Stimulated activated CD4-positive, alpha-beta T cell treated with anti-CD3 and anti-CD28 coated beads, Interleukin-12 subunit alpha, Interleukin-12 subunit beta, amount 100 ng/mL, for 4 hours (primary cell): ENCODE measurements around the gene FRS2.
"Not testable (repeated sequence)": the region's sequence is repeated elsewhere in the genome, so short reads cannot be mapped to it uniquely, and the experiment has no call there.

ENCODE experiments used
- DNase-seq: peaks from one replicate; pipeline ENCODE4 v3.0.0-alpha.2; 2020

The FRS2 gene

DNA sequence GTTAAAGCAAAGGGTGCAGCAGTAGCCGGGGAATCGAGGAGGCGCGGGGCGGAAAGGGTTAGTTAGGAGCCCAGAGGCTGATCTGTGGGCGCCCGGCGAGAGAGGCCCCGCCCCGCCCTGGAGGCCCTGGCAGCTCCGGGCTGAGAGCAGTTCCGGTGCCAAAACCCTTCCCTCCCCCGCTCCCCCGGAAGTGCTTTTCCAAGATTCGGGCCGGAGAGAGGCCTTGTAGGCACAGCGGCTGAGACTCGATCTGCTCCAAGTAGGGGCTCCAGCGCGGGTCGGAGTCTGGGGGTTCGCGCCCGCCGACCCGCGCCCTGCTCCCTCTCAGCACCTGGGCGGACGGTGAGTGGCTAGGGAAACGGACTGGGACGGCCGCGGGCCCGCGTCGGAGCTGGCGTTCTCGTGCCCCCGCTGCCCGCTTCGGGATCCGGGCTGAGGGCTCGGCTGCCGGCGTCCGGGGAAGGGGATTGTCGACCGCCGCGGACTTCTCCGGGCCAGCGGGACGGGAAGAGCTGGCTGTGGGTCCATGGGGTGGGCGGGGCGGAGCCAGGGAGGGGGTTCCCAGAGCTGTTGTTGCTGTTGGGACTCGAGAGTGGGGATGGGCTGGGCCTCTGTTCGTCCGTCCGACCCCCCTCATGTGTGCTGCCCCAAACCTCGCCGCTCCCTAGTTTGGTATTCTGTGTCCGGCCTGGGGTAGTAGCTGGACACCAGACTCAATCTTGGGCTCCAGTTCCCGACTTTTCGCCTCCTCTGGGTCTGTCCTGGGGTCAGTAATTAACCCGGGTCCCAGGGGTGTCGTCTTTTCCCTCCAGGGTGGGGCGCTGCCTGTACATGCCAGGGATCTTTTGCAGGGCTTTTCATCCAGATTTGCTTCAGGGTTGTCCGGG is at the start of gene FRS2:
Gene FRS2 (plus strand): TSS at position 200 of the 887 bp plus-strand sequence. CDS start 98,643 bp downstream, outside the sequence.
- peak; percentile 84 for DNase-seq

DNA sequence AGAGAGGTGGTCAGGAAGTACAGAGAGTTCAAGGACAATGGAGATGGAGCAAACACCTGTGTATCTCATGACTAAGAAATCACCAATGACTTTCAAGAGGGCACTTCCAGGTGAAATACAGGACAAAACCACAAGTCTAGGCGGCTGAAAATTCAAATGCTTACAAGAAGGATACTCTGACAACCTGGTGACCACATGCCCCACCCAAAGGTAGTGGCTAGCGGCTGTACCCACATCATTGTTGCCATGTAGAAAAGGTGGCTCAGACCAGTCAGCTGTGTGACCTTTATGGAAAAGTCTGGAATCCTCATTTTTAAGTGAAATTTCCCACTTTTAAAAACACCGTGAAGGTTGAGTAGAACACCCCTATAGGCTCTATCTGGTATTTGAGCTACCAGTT is 48.6 kb upstream of the FRS2 start:
- DNase-seq: no peak

DNA sequence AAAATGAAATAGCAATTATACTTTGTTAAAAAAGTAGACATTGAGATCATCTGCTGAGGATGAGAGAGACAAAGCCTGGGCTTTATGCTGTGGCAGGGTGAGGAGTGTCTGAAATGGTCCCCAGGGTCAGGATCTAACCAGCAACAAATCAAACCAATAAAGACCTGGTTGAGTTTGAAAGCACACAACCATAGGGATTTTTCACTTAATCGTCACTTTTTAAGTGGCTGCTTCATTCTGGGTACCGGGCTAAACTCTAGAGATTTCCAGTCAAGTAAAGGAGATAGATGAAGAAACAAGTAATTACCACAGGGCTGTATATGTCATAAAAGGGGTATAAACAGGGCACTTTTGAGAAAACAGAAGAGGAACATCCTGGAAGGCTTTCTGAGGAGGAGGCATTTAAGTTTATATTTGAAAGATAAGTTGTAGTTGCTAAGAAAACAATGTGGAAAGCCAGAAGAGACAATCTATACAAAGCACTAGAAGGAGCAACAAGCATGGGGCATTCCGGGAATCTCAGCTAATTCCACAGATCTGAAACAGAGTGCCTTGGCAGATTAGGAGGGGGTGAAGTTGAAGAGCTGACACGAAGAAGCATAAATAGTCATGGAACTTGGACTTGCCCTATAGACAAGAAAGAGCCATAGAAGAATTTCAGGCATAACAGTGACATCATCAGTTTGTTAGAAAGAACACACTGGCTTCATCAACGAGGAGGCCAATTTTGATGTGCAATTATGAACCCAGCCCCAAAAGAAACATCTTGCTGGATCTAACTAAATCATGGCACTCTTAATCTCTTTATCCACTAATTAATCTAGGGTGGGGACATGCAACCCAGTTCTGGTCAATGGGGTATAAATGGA is 46.9 kb upstream of the FRS2 start:
- no peak for DNase-seq

GRCh38 chr12:69425417-69425816 is 44.8 kb upstream of the FRS2 start:
- no peak for DNase-seq

DNA sequence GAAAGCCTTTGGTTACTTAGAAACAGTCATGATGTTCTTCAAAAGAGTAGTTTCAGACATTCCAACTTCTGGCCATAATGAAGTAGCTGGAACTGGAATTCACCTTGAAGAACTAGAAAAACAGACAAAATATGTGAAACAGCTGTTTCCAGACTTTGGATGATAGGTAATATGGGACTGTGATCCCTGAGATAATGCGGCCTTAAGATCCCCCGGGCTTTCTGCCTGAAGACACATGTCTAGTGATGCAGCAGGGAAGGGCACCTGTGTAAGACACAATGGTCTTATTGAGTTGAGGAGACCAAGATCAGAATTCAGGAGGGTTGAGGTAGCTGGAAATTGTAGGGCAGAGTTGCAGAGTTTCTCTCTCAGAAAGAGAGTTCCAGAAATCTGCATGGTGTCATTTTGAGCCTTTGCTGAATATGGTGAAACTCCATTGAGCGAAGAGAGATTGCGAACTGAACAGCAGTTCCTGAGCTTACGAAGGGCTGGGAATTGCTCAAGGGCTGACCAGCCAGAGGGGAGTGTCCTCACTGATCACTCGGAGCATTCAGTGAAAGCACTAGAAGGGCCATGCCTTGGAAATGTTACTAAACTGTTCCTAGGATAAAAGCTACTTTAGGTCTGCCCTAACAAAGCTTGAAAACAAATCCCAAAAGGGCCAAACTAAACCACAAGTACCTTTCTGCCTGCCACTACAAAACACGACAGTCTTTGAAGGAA is 41.7 kb upstream of the FRS2 start:
- DNase-seq: no peak

DNA sequence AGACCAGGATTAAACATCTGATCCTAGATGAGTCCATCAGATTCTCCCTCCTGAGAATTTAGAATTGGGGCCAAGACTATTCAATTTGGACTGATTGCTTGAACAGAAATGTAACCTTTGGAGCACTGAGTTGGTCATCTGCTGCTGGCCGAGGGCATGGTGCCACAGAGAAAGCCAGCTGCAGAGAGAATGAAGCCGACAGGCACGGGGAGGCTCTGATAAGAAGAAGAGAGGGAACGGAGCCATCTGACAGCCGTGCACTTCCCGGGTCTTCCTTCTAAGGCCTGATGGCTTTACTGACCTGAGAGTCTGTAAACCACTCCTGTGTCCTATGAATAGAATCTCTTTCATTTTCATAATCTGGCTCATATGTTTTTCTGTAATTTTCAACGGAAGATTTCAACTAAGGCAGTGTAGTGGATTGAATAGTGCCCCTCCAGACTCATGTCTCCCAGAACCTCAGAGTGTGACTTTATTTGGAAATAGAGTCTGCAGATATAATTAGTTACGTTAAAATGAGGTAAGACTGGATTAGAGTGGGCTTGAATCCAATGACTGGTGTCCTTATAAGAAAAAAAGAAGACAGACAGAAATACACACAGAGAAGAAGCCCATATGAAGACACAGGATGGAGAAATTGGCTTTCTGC is 39.1 kb upstream of the FRS2 start:
- DNase-seq: no peak

DNA sequence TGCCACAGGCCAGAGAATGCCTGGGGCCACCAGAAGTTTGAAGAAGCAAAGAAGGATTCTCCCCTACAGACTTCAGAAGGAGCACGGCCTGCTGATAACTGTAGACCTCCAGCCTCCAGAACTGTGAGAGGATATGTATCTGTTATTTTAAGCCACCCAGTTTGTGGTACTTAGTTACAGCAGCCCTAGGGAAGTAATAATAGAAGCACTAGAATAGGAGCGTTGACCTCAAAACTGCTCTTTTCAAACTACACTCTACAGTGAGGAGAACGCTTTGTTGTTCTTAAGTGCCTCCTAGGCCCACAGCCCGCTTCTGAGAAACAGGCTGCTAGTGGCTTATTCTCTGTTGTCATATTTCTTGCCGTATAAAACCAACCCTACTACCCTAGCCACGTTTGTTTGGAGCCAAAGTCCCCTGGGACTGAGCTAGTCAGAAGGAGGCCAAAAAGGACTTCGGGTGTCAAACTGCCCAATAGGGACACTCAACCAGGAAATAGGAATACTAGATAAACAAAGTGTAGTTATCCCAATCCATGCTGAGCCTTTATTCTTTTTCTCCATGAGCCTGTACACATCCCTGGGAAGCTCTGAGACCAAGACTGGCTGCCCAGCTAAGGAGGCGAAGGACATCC is 38.5 kb upstream of the FRS2 start:
- no peak for DNase-seq

- no peak for DNase-seq
Observed at GRCh38 chr12:69433653-69434052, 36.5 kb upstream of the FRS2 start.

DNA sequence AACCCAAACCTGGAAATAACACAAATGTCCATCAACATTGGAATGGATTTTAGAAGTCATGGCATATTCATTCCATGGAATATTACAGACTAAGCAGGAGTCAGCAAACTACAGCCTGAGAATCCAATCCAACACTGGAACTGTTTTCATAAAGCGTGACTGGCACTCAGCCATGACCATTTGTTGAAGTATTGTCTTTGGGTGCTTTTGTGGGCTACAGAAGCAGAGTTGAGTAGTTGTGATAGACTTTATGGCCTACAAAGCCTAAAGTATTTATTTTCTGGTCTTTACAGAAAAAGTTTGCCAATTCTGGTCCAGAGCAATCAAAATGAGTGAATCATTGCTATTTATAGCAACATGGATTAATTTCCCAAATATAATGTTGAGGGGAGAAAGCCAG is 34.5 kb upstream of the FRS2 start:
- DNase-seq: no peak

DNA sequence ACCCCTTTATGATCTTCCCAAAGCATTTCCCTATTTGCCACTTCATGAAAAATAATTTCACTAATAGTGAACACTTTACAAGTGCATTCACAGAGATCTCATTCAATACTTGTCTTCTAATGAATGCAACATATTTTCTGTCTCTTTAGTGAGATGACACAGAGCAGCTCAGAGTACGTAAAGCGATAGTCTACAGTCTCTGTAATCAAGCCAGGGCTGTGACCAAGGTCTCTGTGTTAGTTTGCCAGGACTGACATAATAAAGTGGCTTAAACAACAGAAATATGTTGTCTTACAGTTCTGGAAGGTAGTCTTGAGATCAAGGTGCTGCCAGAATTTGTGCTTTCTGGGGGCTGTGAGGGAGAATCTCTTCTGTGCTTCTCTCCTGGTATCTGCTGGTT is 33.1 kb upstream of the FRS2 start:
- DNase-seq: no peak

GRCh38 chr12:69438539-69438938 is 31.6 kb upstream of the FRS2 start:
- DNase-seq: no peak

DNA sequence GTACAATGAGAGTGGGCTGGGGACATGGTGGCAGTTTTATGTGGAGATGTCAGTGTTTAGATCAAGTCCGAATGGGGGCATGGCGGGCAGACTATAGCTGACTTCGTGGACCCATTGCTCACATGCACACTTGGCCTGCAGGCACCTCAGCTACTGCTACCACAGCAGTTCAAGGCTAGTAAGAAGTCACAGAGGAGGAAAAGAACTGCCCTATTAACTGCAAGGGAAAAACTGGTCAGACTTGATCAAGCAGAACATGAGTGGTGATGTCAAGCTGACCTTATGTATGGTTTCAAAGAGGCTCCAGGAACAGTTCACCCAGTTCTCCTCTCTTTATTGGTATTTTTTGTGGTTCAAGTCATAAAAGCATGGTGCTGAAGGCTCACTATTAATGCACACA is 30.2 kb upstream of the FRS2 start:
- no peak for DNase-seq

DNA sequence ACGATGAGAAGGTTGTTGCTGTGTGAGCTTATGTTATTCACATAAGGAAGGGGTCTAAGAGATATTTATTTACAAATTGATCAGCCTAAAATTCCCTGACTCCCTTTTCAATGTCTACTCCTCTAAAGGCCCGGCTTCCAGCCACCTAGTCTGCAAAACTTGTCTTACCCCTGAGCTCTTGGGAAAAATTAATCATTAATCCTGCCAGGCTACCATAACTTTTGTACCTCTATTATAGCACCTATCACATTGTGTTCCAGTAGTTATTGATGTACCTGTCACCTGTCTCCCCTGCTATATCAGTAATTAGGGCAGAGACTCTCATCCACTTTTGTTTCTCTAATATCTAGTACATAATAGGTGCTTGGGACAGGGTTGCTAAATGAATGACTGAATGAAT is 29.3 kb upstream of the FRS2 start:
- DNase-seq: no peak

DNA sequence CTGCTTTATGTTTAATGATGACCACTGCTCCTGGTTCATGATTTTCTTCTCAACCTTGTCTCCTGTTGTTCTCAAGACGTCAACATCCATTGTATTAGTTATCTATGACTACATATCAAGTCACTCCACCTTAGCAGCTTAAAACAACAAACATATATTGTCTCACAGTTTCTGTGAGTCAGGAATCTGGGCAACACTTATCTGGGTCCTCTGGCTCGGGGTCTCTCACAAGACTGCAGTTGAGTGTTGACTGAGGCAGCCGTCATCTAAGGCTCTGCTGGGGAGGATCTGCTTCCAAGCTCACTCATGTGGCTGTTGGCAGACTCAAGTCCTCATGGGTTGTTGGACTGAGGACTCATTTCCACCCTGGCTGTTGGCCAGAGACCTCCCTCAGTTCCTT is 27.3 kb upstream of the FRS2 start:
- no peak for DNase-seq

GRCh38 chr12:69443916-69444315 is 26.3 kb upstream of the FRS2 start:
- DNase-seq: no peak

- DNase-seq: no peak
Observed at GRCh38 chr12:69447892-69448291, 22.3 kb upstream of the FRS2 start.

GRCh38 chr12:69452598-69453132 is 17.5 kb upstream of the FRS2 start:
- not testable (repeated sequence) for DNase-seq

- DNase-seq: no peak
Observed at GRCh38 chr12:69456239-69456638, 13.9 kb upstream of the FRS2 start.

DNA sequence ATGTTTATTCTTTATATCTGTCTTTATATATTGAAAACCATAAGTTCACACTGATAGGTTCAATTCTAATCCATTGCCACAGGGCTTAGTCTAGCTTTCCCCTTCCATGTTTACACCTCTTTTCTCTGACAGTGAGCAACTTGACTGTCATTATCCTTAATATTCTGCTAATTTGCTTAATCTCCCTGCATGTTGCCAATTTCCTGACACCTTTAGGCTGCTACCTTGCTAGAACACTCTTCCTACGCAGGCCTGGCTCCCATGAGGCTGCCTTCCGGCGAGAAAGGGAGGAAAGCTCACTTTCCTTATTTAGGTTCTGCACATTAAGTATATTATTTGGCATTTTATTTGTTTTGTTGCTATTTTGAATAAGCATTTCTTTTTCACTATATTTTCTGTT is 12.8 kb upstream of the FRS2 start:
- no peak for DNase-seq

- DNase-seq: no peak
Observed at GRCh38 chr12:69459477-69459876, 10.7 kb upstream of the FRS2 start.

DNA sequence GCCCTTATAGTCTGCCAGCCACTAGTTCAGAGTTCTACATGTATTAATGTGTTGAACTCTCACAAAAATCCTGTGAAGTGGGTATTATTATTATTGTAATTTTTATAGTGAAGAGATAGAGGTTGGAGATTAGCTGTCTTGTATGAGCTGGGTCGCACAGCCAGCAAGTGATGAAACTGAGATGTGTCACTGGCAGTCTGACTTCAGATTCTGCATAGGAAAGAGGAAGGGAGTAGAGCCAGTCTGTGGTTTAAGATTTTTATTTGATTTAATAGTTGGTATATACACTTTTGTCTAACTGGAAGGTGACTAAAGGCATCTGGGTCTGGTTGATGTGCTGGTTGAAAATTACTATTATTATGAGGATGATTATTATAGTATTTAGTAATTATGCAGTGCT is 5.8 kb upstream of the FRS2 start:
- DNase-seq: no peak

GRCh38 chr12:69466867-69467266 is 3.3 kb upstream of the FRS2 start:
- DNase-seq: no peak
